Upper lobe of left lung (tissue), 4 donors: Measurements from ENCODE around the gene HOXB2.

Experiments used
- EP300 ChIP-seq, 4 donors: sonication (generic); formaldehyde crosslinking; IDR thresholded peaks; one replicate each; pipeline ENCODE4 v1.5.1; 2017; ENCODE audit warnings: antibody characterized with exemption in 4 of 4, control low read depth in 2 of 4
- POLR2A ChIP-seq, 4 donors: fragments of 450-650 bp; IDR thresholded peaks; one replicate each; pipeline ENCODE4 v1.5.1; 2016 to 2017; ENCODE audit warnings: antibody characterized with exemption in 4 of 4, mild to moderate bottlenecking in 2 of 4
- POLR2AphosphoS5 ChIP-seq, 2 donors: sonication (generic); formaldehyde crosslinking; IDR thresholded peaks; one replicate each; pipeline ENCODE4 v1.5.1; 2017; ENCODE audit warnings: antibody characterized with exemption in 2 of 2
- TF ChIP-seq, protein P1 (sequence below), 6 experiments: fragments of 450-650 bp in 4 of 6; fragments of 200-600 bp in 2 of 6; sonication (generic) in 2 of 6; IDR thresholded peaks; one replicate each; pipeline ENCODE4 v1.5.1; 2016 to 2019; ENCODE audit warnings: antibody characterized with exemption in 6 of 6

DNA sequence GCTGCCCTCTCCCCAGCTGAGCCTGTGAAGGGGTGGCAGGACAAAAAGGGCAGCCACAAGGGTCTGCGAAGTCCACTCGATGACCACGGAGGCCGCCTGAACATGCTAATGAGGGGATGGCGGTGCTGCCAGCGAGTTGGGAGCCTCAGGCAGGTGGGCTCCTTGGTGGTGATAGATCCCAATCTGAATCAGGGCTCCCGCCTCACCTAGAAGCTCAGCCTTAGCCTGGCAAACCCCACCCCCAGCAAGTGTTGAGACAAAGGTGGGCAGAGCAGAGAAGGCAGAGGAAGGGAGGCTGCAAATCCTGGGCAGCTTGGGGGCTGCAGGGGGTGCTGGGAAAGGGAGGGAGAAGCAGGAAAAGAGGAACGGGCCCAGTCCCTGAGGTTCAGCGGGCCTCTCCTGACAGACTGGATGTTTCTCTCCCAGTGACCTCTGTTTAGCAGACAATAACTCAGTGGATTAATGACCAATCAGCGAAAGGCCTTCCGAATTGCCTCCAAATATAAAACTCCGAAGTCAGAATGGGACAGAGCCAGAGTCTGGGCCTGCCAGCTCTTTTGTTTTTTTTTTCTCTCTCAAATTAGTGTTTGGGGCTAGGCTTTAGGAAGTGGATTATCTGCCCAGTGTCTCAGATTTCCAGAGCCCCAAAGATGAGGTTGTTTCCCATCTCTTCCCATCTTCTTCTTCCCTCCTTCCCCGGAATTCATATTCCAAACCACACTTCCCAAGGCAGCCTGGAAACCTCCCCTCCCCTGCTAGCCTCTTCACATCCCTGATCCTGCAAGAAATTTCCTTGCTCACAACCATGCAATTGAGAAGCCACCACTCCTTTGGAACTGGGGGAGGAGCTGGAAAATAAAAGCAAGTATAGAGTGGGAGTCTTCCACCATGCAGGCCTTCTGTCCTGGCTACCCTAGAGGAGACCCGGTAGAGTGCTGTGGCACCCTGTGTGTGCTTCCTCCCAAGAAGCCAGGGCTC lies 15.2 kb upstream of the HOXB2 start:
- TF ChIP-seq, protein P1, sequence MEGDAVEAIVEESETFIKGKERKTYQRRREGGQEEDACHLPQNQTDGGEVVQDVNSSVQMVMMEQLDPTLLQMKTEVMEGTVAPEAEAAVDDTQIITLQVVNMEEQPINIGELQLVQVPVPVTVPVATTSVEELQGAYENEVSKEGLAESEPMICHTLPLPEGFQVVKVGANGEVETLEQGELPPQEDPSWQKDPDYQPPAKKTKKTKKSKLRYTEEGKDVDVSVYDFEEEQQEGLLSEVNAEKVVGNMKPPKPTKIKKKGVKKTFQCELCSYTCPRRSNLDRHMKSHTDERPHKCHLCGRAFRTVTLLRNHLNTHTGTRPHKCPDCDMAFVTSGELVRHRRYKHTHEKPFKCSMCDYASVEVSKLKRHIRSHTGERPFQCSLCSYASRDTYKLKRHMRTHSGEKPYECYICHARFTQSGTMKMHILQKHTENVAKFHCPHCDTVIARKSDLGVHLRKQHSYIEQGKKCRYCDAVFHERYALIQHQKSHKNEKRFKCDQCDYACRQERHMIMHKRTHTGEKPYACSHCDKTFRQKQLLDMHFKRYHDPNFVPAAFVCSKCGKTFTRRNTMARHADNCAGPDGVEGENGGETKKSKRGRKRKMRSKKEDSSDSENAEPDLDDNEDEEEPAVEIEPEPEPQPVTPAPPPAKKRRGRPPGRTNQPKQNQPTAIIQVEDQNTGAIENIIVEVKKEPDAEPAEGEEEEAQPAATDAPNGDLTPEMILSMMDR (IDR thresholded peaks at IDR 0.05): no peak
- TF ChIP-seq POLR2AphosphoS5 (IDR thresholded peaks at IDR 0.05) (peak in 1 of 2 donors; percentile 33), POLR2A (IDR thresholded peaks at IDR 0.05) (no peak), EP300 (IDR thresholded peaks at IDR 0.05) (no peak)
